ENCODE measurements around the gene RBFOX2.
"Not testable (repeated sequence)": the region's sequence is repeated elsewhere in the genome, so short reads cannot be mapped to it uniquely, and the experiment has no call there.

Gene RBFOX2

GRCh38 chr22:36028646-36029405 lies at the start of gene RBFOX2:
Gene RBFOX2, minus strand, starts transcription at chr22:36028824. Its CDS starts 399 bp downstream, at chr22:36028425.
- peak; percentile 60 to 72 for DNase-seq (ENCODE audit: low read depth in 2 of 2)

GRCh38 chr22:36077271-36077670 lies 48.6 kb upstream of the RBFOX2 start:
- DNase-seq (ENCODE audit: low read depth in 2 of 2): no peak

- DNase-seq (ENCODE audit: low read depth in 2 of 2): no peak
These were observed 47.1 kb upstream of the RBFOX2 start for GRCh38 chr22:36075724-36076123.

GRCh38 chr22:36075230-36075629 lies 46.6 kb upstream of the RBFOX2 start:
- no peak for DNase-seq (ENCODE audit: low read depth in 2 of 2)

- DNase-seq (ENCODE audit: low read depth in 2 of 2): no peak
These were observed 44.9 kb upstream of the RBFOX2 start for GRCh38 chr22:36073476-36073875.

GRCh38 chr22:36070645-36071044 lies 42.0 kb upstream of the RBFOX2 start:
- DNase-seq (ENCODE audit: low read depth in 2 of 2): not testable (repeated sequence)

GRCh38 chr22:36069368-36069767 lies 40.7 kb upstream of the RBFOX2 start:
- DNase-seq (ENCODE audit: low read depth in 2 of 2): no peak

- no peak for DNase-seq (ENCODE audit: low read depth in 2 of 2)
These were observed 40.2 kb upstream of the RBFOX2 start for GRCh38 chr22:36068776-36069344.

GRCh38 chr22:36067235-36067558 lies 38.6 kb upstream of the RBFOX2 start:
- DNase-seq (ENCODE audit: low read depth in 2 of 2): no peak

- peak; percentile 55 to 65 for DNase-seq (ENCODE audit: low read depth in 2 of 2)
These were observed 37.3 kb upstream of the RBFOX2 start for GRCh38 chr22:36065775-36066544.

- DNase-seq (ENCODE audit: low read depth in 2 of 2): no peak
These were observed 36.8 kb upstream of the RBFOX2 start for GRCh38 chr22:36065462-36065774.

- DNase-seq (ENCODE audit: low read depth in 2 of 2): no peak
These were observed 35.7 kb upstream of the RBFOX2 start for GRCh38 chr22:36064358-36064757.

- no peak for DNase-seq (ENCODE audit: low read depth in 2 of 2)
These were observed 28.4 kb upstream of the RBFOX2 start for GRCh38 chr22:36056980-36057379.

- no peak for DNase-seq (ENCODE audit: low read depth in 2 of 2)
These were observed 27.0 kb upstream of the RBFOX2 start for GRCh38 chr22:36055376-36056295.

GRCh38 chr22:36054446-36054845 lies 25.8 kb upstream of the RBFOX2 start:
- DNase-seq (ENCODE audit: low read depth in 2 of 2): not testable (repeated sequence)

GRCh38 chr22:36053242-36054147 lies 24.9 kb upstream of the RBFOX2 start:
- DNase-seq (ENCODE audit: low read depth in 2 of 2): no peak

GRCh38 chr22:36052505-36052941 lies 23.9 kb upstream of the RBFOX2 start:
- DNase-seq (ENCODE audit: low read depth in 2 of 2): no peak

GRCh38 chr22:36049678-36049997 lies 21.0 kb upstream of the RBFOX2 start:
- DNase-seq (ENCODE audit: low read depth in 2 of 2): no peak

- no peak for DNase-seq (ENCODE audit: low read depth in 2 of 2)
These were observed 20.5 kb upstream of the RBFOX2 start for GRCh38 chr22:36048911-36049677.

- not testable (repeated sequence) for DNase-seq (ENCODE audit: low read depth in 2 of 2)
These were observed 15.9 kb upstream of the RBFOX2 start for GRCh38 chr22:36044517-36044916.
